CD4-positive, alpha-beta T cell treated with Interleukin-12 subunit alpha and Interleukin-12 subunit beta, for 1 hour (primary cell): ENCODE data around the gene DAAM1.

Experiments used
- DNase-seq: peaks from one replicate; pipeline ENCODE4 v3.0.0-alpha.2; 2020

The DAAM1 gene

DNA sequence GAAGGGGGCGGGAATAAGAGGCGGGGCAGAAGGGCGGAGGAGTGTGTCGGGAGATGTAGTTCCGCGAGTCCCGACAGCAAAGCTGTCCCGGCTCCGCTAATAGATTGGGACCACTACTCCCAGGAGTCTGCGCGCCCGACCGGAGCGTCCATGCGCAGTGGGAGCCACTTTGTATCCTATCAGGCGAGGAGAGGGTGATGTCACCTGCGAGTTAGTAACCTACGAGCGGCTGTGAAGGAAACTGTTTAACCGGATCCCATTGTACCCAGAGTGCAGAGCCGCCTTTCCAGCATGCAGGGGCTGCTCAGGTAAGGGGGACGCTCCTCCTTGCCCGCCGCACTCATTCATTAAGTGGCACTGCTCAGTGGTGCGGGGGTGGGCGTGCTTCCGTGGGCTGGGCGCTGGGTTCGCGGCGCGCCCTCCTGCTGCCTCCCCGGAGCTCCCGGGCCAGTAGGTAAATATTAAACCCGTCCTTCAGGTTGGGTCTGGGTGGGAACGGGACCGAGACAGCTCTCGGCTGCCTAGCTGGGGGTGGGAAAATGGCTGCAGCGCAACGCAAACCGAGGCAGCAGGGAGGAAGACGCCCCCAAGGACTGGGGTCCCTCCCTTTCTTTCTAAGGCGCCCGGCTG lies at the start of gene DAAM1:
Gene DAAM1 (plus strand): TSS at position 207 of the 630 bp plus-strand sequence. CDS start 74,811 bp downstream, outside the sequence.
- peak; percentile 97 for DNase-seq

DNA sequence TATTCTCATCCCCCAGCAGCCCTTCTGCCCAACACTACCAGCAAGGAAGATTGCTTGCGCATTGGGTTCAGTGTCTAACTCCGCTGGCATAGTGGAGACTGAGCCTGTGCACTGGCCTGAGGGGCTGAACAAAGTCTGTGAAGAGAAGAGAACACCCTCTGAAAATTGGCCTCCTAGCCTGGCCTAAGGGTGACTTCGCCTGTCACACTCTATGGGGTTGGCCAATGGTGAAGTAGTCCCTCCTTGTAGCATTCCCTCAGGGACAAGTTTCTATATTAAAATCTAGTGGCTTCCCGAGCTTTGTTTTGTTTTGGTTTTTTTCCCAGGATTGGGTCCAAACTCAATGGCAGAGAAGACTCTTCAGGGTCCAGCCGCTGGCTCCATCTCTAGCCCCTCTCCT lies 49.1 kb upstream of the DAAM1 start:
- DNase-seq = no peak

GRCh38 chr14:59140106-59140843 lies 48.2 kb upstream of the DAAM1 start:
- no peak for DNase-seq

- DNase-seq = no peak
Observed at GRCh38 chr14:59146484-59146883, 42.0 kb upstream of the DAAM1 start.

DNA sequence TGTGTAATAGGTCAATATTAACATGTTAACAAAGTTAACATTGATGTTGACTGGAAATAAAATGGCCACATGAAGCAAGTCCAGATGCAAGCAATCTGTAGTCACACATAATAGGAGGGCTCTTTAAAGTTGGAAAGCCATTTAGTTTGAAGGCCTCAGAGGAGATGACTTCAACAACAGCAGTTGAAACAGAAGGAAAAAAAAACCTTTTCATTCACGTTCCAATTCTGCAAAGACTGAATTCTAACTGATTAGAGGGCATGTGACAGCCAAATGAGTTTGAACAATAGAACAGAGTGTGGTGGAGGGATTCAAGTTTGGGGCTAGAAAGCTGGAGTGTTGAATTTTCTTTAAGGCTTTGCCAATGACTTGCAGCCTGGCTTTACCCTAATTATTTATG lies 41.5 kb upstream of the DAAM1 start:
- DNase-seq = no peak

DNA sequence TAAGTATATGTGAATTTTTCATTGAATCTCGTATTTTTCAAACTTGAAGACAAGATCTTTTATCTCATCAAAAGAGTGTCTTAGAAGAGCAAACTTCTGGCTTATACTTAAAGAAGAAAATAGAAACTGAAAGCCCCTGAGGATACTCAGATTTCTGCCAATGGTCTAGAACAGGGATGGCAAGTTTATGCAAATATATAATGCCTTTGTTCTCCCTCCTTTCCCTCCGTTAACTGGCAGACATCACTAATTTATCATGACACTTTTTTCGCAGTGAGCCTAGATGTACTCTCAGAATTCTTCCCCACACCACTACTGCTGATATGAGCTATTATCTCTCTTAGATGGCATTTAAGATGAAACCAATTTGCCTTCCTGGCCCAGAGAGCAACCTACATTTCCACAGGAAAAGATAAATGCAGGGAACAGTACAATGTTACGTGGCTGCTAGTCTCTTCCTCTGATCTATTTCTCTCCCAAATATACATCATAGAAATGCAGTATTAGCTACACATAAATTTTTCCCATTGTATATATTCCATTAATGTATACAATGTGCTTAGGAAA lies 40.0 kb upstream of the DAAM1 start:
- DNase-seq = no peak

- DNase-seq = peak; percentile 4
Observed at GRCh38 chr14:59150990-59151389, 37.5 kb upstream of the DAAM1 start.

DNA sequence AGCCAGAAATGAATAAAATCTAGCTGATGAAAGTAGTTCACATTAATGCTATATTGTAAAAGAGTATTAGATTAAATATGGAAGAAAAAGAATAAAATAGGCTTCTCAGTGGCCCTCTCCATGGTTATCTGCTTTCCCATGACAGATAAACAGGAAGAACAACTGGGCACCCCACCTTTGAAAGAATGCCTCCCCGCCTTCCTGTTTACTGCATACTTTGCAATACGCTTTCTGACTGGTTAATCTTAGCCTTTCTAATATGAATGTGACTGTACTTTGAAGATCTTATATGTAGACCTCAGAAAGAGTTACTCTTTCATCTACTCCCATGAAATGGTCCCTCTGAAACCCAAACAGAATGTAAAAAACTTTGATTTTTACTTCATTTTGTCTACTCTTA lies 34.1 kb upstream of the DAAM1 start:
- peak; percentile 21 for DNase-seq

DNA sequence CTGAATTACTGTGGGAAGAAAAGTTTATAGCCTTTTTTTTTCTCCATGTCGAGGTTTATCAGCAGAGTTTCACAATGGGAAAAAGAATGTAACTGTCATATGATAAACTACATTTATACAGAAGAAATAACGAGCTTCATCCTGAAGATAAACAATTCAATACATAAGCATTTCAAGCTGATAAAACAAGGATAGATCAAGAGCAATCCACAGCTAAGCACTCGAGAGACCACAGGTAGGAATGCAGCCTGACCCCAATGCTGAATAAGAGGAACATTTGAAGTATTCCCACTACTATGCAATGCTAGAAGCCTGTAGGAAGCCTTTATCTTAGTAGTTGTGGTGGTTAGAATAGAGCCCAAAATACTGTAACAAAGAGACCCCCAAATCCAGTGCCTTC lies 32.6 kb upstream of the DAAM1 start:
- no peak for DNase-seq

- DNase-seq = no peak
Observed at GRCh38 chr14:59159169-59159568, 29.3 kb upstream of the DAAM1 start.

GRCh38 chr14:59160506-59160905 lies 28.0 kb upstream of the DAAM1 start:
- DNase-seq = no peak

- DNase-seq = peak; percentile 17
Observed at GRCh38 chr14:59161561-59162175, 26.8 kb upstream of the DAAM1 start.

- DNase-seq = no peak
Observed at GRCh38 chr14:59166258-59166657, 22.2 kb upstream of the DAAM1 start.

DNA sequence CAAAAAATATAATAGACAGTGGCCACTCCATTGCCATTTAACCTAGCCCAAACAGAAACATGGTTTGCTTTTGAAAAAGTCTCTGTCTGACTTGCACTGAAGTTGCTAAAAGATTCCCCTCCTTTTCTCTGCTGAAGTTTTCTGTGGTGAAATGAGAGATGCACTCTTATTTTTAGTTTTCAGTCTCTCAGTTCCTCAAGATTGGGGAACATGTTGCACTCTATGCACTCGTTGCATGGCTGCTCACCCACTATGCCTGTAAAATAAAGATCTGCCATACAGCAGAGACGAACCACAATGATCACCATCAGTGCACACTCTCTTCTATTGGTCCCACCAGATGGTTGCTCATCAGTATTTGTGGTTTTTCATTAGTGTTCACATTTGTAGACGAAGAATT lies 13.1 kb upstream of the DAAM1 start:
- no peak for DNase-seq

DNA sequence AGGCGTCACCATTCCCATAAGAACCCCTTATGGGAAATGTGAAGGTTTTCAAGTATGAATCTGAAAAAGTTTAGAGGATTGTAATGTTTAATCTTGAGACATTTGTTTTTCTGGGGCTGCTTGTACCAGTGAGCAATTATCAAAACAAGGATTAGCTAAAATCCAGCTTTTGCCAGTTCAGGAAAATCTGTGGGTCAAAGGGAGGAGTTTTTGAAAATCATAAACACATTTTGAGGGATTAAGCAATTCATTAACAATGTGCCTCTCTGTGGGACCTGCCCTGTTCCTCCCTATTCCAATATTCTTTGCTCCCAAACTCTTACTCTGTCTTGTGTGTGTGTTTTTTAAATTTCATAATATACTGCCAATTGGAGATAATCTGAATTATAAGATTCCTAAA lies 11.7 kb upstream of the DAAM1 start:
- no peak for DNase-seq

GRCh38 chr14:59177262-59177661 lies 11.2 kb upstream of the DAAM1 start:
- DNase-seq = no peak

GRCh38 chr14:59181791-59182190 lies 6.7 kb upstream of the DAAM1 start:
- no peak for DNase-seq

DNA sequence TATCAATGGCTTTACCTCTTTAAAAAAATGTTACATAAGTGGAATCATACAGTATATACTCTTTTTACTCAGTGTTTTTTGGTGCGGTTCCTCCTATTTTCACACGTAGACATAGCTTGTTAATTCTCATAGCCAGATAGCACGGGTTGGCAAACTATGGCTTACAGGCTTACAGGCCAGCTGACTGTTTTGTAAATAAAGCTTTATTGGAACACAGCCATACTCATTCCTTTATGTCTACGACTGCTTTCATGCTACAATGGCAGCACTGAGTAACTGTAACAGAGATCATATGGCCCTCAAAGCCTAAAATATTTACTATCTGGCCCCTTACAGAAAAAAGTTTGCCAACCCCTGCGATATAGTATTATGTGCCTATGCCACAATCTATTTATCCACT lies 5.8 kb upstream of the DAAM1 start:
- DNase-seq = no peak

DNA sequence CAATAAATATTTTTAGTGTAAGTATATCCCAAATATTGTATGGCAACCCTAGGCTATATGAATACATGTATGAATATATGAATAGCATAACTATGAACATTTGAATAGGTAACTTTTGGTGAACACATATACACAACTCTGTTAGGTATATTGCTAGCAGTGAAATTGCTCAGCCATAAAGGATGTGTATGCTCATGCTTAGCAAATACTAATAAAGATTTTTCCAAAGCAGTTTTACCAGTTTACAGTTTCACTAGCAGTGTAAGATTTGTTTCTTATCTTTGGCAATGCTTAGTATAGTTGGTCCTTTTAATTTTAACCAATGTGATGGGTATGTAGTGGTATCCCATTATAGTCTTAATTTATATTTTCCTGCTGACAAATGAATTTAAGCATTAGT lies 5.3 kb upstream of the DAAM1 start:
- no peak for DNase-seq

DNA sequence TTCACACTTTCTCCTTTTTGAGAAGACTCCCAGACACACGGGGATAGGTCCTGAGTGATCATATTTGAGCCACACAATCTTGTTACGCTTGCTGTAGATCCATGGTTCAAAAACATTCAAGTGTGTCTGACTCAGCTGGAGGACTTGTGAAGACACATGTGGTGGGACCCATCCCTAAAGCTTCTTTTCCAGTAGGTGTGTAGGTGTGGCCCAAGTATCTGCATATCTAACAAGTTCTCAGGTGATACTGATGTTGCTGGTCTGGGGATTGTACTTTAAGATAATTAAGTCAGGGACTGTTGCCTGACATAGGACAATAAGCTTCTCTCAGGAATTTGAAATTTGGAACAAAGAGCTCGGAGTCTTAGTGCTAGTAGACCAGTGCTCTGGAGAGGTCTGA lies 4.1 kb upstream of the DAAM1 start:
- DNase-seq = no peak

- no peak for DNase-seq
Observed at GRCh38 chr14:59185676-59186075, 2.8 kb upstream of the DAAM1 start.

- DNase-seq = no peak
Observed at GRCh38 chr14:59186306-59186705, 2.2 kb upstream of the DAAM1 start.

GRCh38 chr14:59187118-59187517 lies 1.3 kb upstream of the DAAM1 start:
- DNase-seq = no peak
